Fibroblast of lung (primary cell): ENCODE measurements around the gene BECN2. TPM values are rescaled to one million over a fixed set of nuclear protein-coding genes. Genes with fewer than 3 reads are reported as not detected.

Experiments
- DNase-seq, 2 donors: peaks; one replicate each; pipeline versions ENCODE4 v3.0.0 to v3.0.0-alpha.2; 2010; ENCODE audit warnings: low read depth in 2 of 2
- H2AFZ ChIP-seq: 2 replicates; pipeline ENCODE4 v1.5.1; 2012; ENCODE audit warnings: low read length, control low read depth, inconsistent platforms
- H3K27ac ChIP-seq: 2 replicates; pipeline ENCODE4 v1.5.1; 2011; ENCODE audit warnings: low read length, control low read depth; ENCODE audit not compliant: insufficient read depth
- H3K27me3 ChIP-seq: 2 replicates; pipeline ENCODE4 v1.5.1; 2011; ENCODE audit warnings: mild to moderate bottlenecking, low read length; ENCODE audit not compliant: control insufficient read depth, insufficient read depth
- H3K36me3 ChIP-seq: 2 replicates; pipeline ENCODE4 v1.5.1; 2011; ENCODE audit warnings: low read length; ENCODE audit not compliant: control insufficient read depth, insufficient read depth
- H3K4me1 ChIP-seq: 2 replicates; pipeline ENCODE4 v1.5.1; 2011; ENCODE audit warnings: low read length; ENCODE audit not compliant: control insufficient read depth, insufficient read depth; ENCODE audit errors: extremely low read depth
- H3K4me2 ChIP-seq: 2 replicates; pipeline ENCODE4 v1.5.1; 2011; ENCODE audit warnings: low read length, control low read depth; ENCODE audit not compliant: insufficient read depth; ENCODE audit errors: extremely low read depth
- H3K4me3 ChIP-seq, 4 experiments: fragments of 200-600 bp in 1 of 4; sonication (generic) in 1 of 4; replicated peaks in 1 of 4; 2 replicates each; pipeline ENCODE4 v1.5.1; 2011 to 2016; ENCODE audit warnings: low read length in 4 of 4, low read depth in 3 of 4, mild to moderate bottlenecking in 3 of 4, control low read depth in 2 of 4, inconsistent platforms in 1 of 4, mixed read lengths in 1 of 4; ENCODE audit not compliant: insufficient read depth in 1 of 4; ENCODE audit errors: control extremely low read depth in 1 of 4
- H3K79me2 ChIP-seq: 2 replicates; pipeline ENCODE4 v1.5.1; 2012; ENCODE audit warnings: mild to moderate bottlenecking, low read length, inconsistent platforms; ENCODE audit not compliant: control insufficient read depth, insufficient read depth
- H3K9ac ChIP-seq: 2 replicates; pipeline ENCODE4 v1.5.1; 2011; ENCODE audit warnings: mild to moderate bottlenecking, low read length, control low read depth; ENCODE audit not compliant: insufficient read depth
- H3K9me3 ChIP-seq: 2 replicates; pipeline ENCODE4 v1.5.1; 2012; ENCODE audit warnings: low read depth, low read length; ENCODE audit not compliant: control insufficient read depth, insufficient read depth
- H4K20me1 ChIP-seq: 2 replicates; pipeline ENCODE4 v1.5.1; 2011; ENCODE audit warnings: low read length; ENCODE audit not compliant: control insufficient read depth, insufficient read depth; ENCODE audit errors: extremely low read depth
- CTCF ChIP-seq, 2 donors: IDR thresholded peaks in 1 of 2; conservative IDR thresholded peaks in 1 of 2; 1 replicate in 1 of 2; 2 replicates in 1 of 2; pipeline ENCODE4 v1.5.1; 2011 to 2012; ENCODE audit warnings: low read length in 2 of 2, control low read depth in 1 of 2, inconsistent platforms in 1 of 2, low read depth in 1 of 2, mild to moderate bottlenecking in 1 of 2
- EZH2 ChIP-seq: IDR thresholded peaks from 2 replicates; pipeline ENCODE4 v1.5.1; 2012; ENCODE audit warnings: low read length, control low read depth, mild to moderate bottlenecking; ENCODE audit errors: missing control alignments
- polyA plus RNA-seq, 2 donors: library from polyadenylated mRNA; depleted of rRNA in 1 of 2; stranded (reverse) in 1 of 2; unstranded in 1 of 2; fragments of >200 nt; gene quantifications; 2 replicates each; pipeline ENCODE4 v1.2.1, GENCODE V29; 2011 to 2012; ENCODE audit warnings: missing spikeins in 1 of 2
- total RNA-seq: library from RNA; depleted of rRNA; stranded (reverse); fragments of >200 nt; gene quantifications from 2 replicates; pipeline ENCODE4 v1.2.1, GENCODE V29; 2014

BECN2 gene
- total and polyA plus RNA-seq, 2 donors (not counting 1 experiment from before 2014, with no cell fraction given): not detected

GRCh38 chr1:241934866-241935265 is 22.7 kb upstream of the BECN2 start:
- H3K36me3 ChIP-seq: no peaks in the 10 kb centered on the region
- no peak overlapping the region for H3K27ac ChIP-seq
- no peak for DNase-seq
- TF ChIP-seq CTCF (conservative IDR thresholded peaks at IDR 0.05 in 1 of 2, IDR thresholded peaks at IDR 0.05 in 1 of 2; ENCODE audit: low read depth in 1 of 2, low read length in 2 of 2): no peak
- no peak for TF ChIP-seq EZH2
- no peak overlapping the region for H2AFZ ChIP-seq
- no peak overlapping the region for H3K9ac ChIP-seq
- H3K4me2 ChIP-seq: no peak overlapping the region
- H3K79me2 ChIP-seq: no peaks in the 10 kb centered on the region
- H3K27me3 ChIP-seq: no peaks in the 10 kb centered on the region
- no peaks in the 10 kb centered on the region for H3K9me3 ChIP-seq
- H4K20me1 ChIP-seq: no peaks in the 10 kb centered on the region
- H3K4me1 ChIP-seq: no peaks in the 10 kb centered on the region
- no peak overlapping the region for H3K4me3 ChIP-seq

- H3K79me2 ChIP-seq: no peaks in the 10 kb centered on the region
- H3K27me3 ChIP-seq: no peaks in the 10 kb centered on the region
- no peaks in the 10 kb centered on the region for H4K20me1 ChIP-seq
- no peak overlapping the region for H3K27ac ChIP-seq
- no peak for DNase-seq
- no peaks in the 10 kb centered on the region for H3K4me1 ChIP-seq
- H3K36me3 ChIP-seq: no peaks in the 10 kb centered on the region
- H3K4me2 ChIP-seq: no peak overlapping the region
- H3K9ac ChIP-seq: no peak overlapping the region
- H2AFZ ChIP-seq: no peak overlapping the region
- TF ChIP-seq CTCF (conservative IDR thresholded peaks at IDR 0.05 in 1 of 2, IDR thresholded peaks at IDR 0.05 in 1 of 2; ENCODE audit: low read depth in 1 of 2, low read length in 2 of 2): no peak
- TF ChIP-seq EZH2: no peak
- H3K9me3 ChIP-seq: no peaks in the 10 kb centered on the region
- H3K4me3 ChIP-seq: no peak overlapping the region
Measured at GRCh38 chr1:241939798-241940197, 17.8 kb upstream of the BECN2 start.

DNA sequence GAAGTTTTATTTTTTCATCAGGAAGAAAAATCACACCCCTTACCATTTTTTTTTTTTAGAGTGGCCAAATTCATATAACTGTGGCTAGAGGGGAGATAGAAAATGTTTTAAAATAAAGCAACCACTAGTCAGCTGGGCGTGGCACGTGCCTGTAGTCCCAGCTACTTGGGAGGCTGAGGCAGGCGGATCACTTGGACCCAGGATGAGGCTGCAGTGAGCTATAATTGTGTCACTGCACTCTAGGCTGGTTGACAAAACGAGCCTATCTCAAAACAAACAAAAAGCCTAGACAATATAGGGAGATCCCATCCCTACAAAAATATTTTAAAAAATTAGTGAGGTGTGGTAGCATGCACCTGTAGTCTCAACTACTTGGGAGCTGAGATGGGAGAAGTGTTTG is 14.8 kb upstream of the BECN2 start:
- Histone ChIP-seq H3K27ac (no peak overlapping the region), H3K4me2 (no peak overlapping the region)
- no peak for DNase-seq

More for the DNA sequence above, 14.8 kb upstream of the BECN2 start:
- no peak overlapping the region for H3K4me3 ChIP-seq
- H3K9ac ChIP-seq: no peak overlapping the region
- no peaks in the 10 kb centered on the region for H3K9me3 ChIP-seq
- H2AFZ ChIP-seq: no peak overlapping the region
- H3K4me1 ChIP-seq: no peaks in the 10 kb centered on the region
- no peaks in the 10 kb centered on the region for H4K20me1 ChIP-seq
- no peaks in the 10 kb centered on the region for H3K79me2 ChIP-seq
- H3K27me3 ChIP-seq: no peaks in the 10 kb centered on the region
- TF ChIP-seq CTCF (conservative IDR thresholded peaks at IDR 0.05 in 1 of 2, IDR thresholded peaks at IDR 0.05 in 1 of 2; ENCODE audit: low read depth in 1 of 2, low read length in 2 of 2) (no peak), EZH2 (no peak)
- H3K36me3 ChIP-seq: no peaks in the 10 kb centered on the region
